WTC11 (cell line): Measurements from ENCODE around the gene FBXO28.

Experiments used
- CBFB ChIP-seq: sonication (generic); formaldehyde crosslinking; IDR thresholded peaks from 2 replicates; pipeline ENCODE4 v1.8.1; 2022; ENCODE audit warnings: mild to moderate bottlenecking, low read depth, missing genetic modification reagents
- MYBL2 ChIP-seq: sonication (generic); formaldehyde crosslinking; IDR thresholded peaks from 2 replicates; pipeline ENCODE4 v1.8.1; 2023; ENCODE audit warnings: mild to moderate bottlenecking, moderate library complexity, missing genetic modification reagents
- NR3C1 ChIP-seq: sonication (generic); formaldehyde crosslinking; conservative IDR thresholded peaks from 2 replicates; pipeline ENCODE4 v1.8.1; 2023; ENCODE audit warnings: low read depth, mild to moderate bottlenecking, missing genetic modification reagents
- TCF7 ChIP-seq: sonication (generic); formaldehyde crosslinking; IDR thresholded peaks from 2 replicates; pipeline ENCODE4 v1.8.0; 2022; ENCODE audit warnings: mild to moderate bottlenecking, low read depth, missing genetic modification reagents, moderate library complexity
- TEAD1 ChIP-seq: sonication (generic); formaldehyde crosslinking; IDR thresholded peaks from 2 replicates; pipeline ENCODE4 v1.8.0; 2022; ENCODE audit warnings: mild to moderate bottlenecking, missing genetic modification reagents
- ZNF263 ChIP-seq: sonication (generic); formaldehyde crosslinking; IDR thresholded peaks from 2 replicates; pipeline ENCODE4 v1.8.1; 2022; ENCODE audit warnings: low read depth, mild to moderate bottlenecking, moderate library complexity, missing genetic modification reagents
- TF ChIP-seq, protein P1 (sequence below): fragments of 200-600 bp; IDR thresholded peaks from 2 replicates; pipeline ENCODE4 v1.8.0; 2022; ENCODE audit warnings: antibody characterized with exemption
- TF ChIP-seq, protein P2 (sequence below): sonication (generic); formaldehyde crosslinking; IDR thresholded peaks from 2 replicates; pipeline ENCODE4 v1.8.1; 2022; ENCODE audit warnings: missing genetic modification reagents, borderline replicate concordance
- TF ChIP-seq, protein P3 (sequence below): fragments of 250-450 bp; sonication (Bioruptor Pico); IDR thresholded peaks from 2 replicates; pipeline ENCODE4 v1.9.0; 2021; ENCODE audit warnings: mild to moderate bottlenecking, borderline replicate concordance
- TF ChIP-seq, protein P4 (sequence below): sonication (generic); formaldehyde crosslinking; IDR thresholded peaks from 2 replicates; pipeline ENCODE4 v1.8.1; 2022; ENCODE audit warnings: mild to moderate bottlenecking, moderate library complexity, missing genetic modification reagents

DNA sequence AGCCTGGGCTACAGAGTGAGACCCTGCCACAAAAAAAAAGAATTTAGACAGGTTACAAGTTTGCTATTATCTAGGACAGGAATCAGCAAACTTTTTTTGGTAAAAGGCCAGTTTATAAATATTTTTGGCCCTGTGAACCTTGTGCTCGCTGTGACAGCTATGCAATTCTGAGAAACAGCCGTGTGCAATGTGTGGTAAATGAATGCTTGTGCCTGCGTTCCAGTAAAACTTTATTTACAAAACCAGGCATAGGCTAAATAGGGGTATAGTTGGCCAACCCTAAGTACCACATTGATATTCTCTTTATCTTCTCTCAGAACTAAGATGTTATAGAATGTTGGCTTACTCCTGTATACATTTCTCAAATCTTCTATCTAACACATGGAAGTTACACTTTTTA lies 24.3 kb downstream of the FBXO28 start:
- TF ChIP-seq, protein P1, sequence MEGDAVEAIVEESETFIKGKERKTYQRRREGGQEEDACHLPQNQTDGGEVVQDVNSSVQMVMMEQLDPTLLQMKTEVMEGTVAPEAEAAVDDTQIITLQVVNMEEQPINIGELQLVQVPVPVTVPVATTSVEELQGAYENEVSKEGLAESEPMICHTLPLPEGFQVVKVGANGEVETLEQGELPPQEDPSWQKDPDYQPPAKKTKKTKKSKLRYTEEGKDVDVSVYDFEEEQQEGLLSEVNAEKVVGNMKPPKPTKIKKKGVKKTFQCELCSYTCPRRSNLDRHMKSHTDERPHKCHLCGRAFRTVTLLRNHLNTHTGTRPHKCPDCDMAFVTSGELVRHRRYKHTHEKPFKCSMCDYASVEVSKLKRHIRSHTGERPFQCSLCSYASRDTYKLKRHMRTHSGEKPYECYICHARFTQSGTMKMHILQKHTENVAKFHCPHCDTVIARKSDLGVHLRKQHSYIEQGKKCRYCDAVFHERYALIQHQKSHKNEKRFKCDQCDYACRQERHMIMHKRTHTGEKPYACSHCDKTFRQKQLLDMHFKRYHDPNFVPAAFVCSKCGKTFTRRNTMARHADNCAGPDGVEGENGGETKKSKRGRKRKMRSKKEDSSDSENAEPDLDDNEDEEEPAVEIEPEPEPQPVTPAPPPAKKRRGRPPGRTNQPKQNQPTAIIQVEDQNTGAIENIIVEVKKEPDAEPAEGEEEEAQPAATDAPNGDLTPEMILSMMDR: no peak
- TF ChIP-seq ZNF263 (CRISPR knock-in tag): no peak
- no peak for TF ChIP-seq MYBL2 (CRISPR knock-in tag)
- TF ChIP-seq CBFB (CRISPR knock-in tag): no peak
- TF ChIP-seq, protein P2, sequence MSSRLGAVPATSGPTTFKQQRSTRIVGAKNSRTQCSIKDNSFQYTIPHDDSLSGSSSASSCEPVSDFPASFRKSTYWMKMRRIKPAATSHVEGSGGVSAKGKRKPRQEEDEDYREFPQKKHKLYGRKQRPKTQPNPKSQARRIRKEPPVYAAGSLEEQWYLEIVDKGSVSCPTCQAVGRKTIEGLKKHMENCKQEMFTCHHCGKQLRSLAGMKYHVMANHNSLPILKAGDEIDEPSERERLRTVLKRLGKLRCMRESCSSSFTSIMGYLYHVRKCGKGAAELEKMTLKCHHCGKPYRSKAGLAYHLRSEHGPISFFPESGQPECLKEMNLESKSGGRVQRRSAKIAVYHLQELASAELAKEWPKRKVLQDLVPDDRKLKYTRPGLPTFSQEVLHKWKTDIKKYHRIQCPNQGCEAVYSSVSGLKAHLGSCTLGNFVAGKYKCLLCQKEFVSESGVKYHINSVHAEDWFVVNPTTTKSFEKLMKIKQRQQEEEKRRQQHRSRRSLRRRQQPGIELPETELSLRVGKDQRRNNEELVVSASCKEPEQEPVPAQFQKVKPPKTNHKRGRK (CRISPR knock-in tag): no peak
- TF ChIP-seq TCF7 (CRISPR knock-in tag): no peak
- no peak for TF ChIP-seq TEAD1
- TF ChIP-seq, protein P3, sequence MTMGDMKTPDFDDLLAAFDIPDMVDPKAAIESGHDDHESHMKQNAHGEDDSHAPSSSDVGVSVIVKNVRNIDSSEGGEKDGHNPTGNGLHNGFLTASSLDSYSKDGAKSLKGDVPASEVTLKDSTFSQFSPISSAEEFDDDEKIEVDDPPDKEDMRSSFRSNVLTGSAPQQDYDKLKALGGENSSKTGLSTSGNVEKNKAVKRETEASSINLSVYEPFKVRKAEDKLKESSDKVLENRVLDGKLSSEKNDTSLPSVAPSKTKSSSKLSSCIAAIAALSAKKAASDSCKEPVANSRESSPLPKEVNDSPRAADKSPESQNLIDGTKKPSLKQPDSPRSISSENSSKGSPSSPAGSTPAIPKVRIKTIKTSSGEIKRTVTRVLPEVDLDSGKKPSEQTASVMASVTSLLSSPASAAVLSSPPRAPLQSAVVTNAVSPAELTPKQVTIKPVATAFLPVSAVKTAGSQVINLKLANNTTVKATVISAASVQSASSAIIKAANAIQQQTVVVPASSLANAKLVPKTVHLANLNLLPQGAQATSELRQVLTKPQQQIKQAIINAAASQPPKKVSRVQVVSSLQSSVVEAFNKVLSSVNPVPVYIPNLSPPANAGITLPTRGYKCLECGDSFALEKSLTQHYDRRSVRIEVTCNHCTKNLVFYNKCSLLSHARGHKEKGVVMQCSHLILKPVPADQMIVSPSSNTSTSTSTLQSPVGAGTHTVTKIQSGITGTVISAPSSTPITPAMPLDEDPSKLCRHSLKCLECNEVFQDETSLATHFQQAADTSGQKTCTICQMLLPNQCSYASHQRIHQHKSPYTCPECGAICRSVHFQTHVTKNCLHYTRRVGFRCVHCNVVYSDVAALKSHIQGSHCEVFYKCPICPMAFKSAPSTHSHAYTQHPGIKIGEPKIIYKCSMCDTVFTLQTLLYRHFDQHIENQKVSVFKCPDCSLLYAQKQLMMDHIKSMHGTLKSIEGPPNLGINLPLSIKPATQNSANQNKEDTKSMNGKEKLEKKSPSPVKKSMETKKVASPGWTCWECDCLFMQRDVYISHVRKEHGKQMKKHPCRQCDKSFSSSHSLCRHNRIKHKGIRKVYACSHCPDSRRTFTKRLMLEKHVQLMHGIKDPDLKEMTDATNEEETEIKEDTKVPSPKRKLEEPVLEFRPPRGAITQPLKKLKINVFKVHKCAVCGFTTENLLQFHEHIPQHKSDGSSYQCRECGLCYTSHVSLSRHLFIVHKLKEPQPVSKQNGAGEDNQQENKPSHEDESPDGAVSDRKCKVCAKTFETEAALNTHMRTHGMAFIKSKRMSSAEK (CRISPR knock-in tag): no peak
- TF ChIP-seq, protein P4, sequence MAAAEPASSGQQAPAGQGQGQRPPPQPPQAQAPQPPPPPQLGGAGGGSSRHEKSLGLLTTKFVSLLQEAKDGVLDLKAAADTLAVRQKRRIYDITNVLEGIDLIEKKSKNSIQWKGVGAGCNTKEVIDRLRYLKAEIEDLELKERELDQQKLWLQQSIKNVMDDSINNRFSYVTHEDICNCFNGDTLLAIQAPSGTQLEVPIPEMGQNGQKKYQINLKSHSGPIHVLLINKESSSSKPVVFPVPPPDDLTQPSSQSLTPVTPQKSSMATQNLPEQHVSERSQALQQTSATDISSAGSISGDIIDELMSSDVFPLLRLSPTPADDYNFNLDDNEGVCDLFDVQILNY (CRISPR knock-in tag): no peak
- no peak for TF ChIP-seq NR3C1
